ENCODE measurements around the gene PCED1B. TPM values are rescaled to one million over a fixed set of nuclear protein-coding genes. Genes with fewer than 3 reads are reported as not detected.

PCED1B gene
- total RNA-seq, 1 donor from 2014 or later: 0.55 TPM

DNA sequence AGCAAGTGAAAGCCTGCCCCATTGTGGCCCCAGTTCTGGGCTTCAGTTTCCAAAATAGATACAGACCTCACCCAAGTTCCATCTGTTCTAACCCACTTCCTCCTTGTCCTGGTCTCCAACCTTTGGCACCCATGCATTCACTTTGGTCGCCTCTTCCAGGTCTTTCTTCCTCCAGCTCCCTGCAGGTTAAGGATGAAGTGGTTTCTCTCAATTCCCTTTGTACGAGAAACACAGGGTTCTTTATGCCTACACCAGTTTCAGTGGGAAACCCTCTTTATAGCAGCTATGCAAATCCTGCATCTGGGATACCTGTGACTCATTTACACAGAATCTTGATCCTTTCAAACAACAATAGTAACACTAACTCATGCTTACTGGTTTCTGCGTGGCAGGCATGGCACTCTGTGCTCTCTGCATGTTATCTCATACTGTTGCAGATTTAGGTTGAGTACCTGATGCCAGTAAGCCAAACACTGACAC is 110.9 kb downstream of the PCED1B start:
- H3K36me3 ChIP-seq: no peaks in the 10 kb centered on the region
- DNase-seq: no peak
- no peaks in the 10 kb centered on the region for H3K9me3 ChIP-seq (replicated peaks)
- TF ChIP-seq, protein P1, sequence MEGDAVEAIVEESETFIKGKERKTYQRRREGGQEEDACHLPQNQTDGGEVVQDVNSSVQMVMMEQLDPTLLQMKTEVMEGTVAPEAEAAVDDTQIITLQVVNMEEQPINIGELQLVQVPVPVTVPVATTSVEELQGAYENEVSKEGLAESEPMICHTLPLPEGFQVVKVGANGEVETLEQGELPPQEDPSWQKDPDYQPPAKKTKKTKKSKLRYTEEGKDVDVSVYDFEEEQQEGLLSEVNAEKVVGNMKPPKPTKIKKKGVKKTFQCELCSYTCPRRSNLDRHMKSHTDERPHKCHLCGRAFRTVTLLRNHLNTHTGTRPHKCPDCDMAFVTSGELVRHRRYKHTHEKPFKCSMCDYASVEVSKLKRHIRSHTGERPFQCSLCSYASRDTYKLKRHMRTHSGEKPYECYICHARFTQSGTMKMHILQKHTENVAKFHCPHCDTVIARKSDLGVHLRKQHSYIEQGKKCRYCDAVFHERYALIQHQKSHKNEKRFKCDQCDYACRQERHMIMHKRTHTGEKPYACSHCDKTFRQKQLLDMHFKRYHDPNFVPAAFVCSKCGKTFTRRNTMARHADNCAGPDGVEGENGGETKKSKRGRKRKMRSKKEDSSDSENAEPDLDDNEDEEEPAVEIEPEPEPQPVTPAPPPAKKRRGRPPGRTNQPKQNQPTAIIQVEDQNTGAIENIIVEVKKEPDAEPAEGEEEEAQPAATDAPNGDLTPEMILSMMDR (IDR thresholded peaks at IDR 0.05; ENCODE audit: borderline replicate concordance): no peak
- no peak overlapping the region for H3K4me3 ChIP-seq
- no peak overlapping the region for H3K27ac ChIP-seq (replicated peaks)
- H3K27me3 ChIP-seq (ENCODE audit: low read depth): no peaks in the 10 kb centered on the region
- peaks cover 44% of the 10 kb centered on the region for H3K4me1 ChIP-seq
- intact Hi-C loops (cut with micrococcal nuclease): no loop called here

DNA sequence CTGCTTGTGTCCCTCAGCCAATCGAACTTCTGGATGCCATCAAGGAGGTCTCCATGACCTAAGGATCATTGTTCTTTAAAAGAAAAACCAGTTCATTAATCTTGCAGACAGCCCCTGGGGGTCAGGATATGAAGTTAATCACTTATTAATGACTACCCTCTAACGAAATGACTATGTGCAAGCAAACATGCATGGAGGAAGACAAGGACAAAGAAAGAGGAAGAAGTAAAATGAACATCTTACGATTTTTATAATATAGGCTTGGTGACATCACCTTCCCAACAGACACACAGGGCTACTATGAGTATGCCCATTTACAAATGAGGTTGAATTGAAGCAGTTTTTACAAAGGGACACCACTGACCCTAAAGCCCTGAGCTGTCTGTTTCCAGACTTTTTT is 111.5 kb downstream of the PCED1B start:
- Histone ChIP-seq H3K9me3 (replicated peaks) (no peaks in the 10 kb centered on the region), H3K36me3 (no peaks in the 10 kb centered on the region), H3K4me1 (peaks cover 44% of the 10 kb centered on the region), H3K27me3 (ENCODE audit: low read depth) (no peaks in the 10 kb centered on the region), H3K27ac (replicated peaks) (no peak overlapping the region), H3K4me3 (no peak overlapping the region)
- TF ChIP-seq, protein P1 (IDR thresholded peaks at IDR 0.05; ENCODE audit: borderline replicate concordance): no peak
- DNase-seq: no peak
- intact Hi-C loops (cut with micrococcal nuclease): no loop called here

DNA sequence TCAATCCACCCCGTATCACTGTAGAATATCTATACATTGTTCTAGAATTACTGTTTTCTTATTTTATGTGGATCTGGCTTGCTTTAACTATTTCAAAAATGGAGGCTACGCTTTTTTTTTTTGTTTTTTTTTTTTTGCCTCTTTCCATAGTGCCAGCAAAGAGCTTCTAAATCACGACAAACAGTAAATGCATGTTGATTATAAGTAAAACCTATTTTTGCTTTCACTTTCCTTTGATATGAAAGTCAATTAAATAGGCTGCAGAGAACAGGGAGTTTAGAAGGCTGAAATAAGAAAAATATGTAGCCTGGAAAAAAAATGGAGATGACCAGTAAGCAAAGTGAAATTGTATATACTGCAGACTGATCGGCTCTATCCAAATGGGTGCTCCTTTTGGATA is 112.6 kb downstream of the PCED1B start:
- intact Hi-C loops (cut with micrococcal nuclease): no loop called here
- Histone ChIP-seq H3K27ac (replicated peaks) (no peak overlapping the region), H3K27me3 (ENCODE audit: low read depth) (no peaks in the 10 kb centered on the region), H3K4me1 (peaks cover 44% of the 10 kb centered on the region), H3K36me3 (no peaks in the 10 kb centered on the region), H3K9me3 (replicated peaks) (no peaks in the 10 kb centered on the region), H3K4me3 (no peak overlapping the region)
- TF ChIP-seq, protein P1 (IDR thresholded peaks at IDR 0.05; ENCODE audit: borderline replicate concordance): no peak
- DNase-seq: no peak

DNA sequence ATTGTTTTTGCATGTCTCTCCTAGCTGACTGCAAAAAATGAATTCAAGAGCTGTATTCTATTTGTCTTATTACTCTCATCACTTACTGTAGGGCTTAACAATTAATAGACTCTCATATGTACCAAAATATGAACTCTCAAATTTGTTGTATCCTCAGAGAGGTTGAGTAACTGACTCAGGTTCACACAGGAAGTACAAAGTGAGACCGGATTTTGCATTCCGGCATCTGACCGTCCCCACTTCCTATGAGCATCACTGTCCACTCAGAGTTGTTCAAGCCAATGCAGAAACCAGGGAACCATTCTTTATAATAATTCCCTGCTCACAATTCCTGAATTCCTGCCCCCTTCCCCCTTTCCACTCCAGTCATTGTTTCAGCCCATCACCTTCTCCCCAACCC is 113.6 kb downstream of the PCED1B start:
- peaks cover 44% of the 10 kb centered on the region for H3K4me1 ChIP-seq

DNA sequence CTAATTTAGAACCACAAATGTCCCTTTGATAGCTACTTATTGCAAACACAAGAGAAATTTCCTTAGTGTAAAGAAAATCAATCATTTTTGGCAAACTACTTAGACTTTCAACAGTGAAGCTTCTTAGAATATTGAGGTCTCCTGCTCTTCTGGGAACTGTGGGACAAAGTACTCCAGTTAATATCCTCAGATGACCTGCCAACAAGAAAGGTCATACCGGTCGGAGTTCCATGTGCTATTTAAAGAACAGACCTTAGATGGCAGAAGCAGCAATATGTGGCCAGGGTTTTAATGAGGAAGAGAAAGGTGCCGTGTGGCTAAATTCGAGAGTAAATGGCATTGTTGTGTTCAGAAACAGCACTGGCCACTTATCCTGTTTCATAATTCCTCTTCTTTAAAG is 115.1 kb downstream of the PCED1B start:
- peak overlapping the region; percentile 21 for H3K27ac ChIP-seq (replicated peaks)
- no peak overlapping the region for H3K4me3 ChIP-seq
- TF ChIP-seq, protein P1 (IDR thresholded peaks at IDR 0.05; ENCODE audit: borderline replicate concordance): no peak
- H3K4me1 ChIP-seq: peaks cover 38% of the 10 kb centered on the region
- no peak for DNase-seq
- no peaks in the 10 kb centered on the region for H3K27me3 ChIP-seq (ENCODE audit: low read depth)
- H3K36me3 ChIP-seq: no peaks in the 10 kb centered on the region
- intact Hi-C loops (cut with micrococcal nuclease): no loop called here
- no peaks in the 10 kb centered on the region for H3K9me3 ChIP-seq (replicated peaks)

More for the DNA sequence above, 113.6 kb downstream of the PCED1B start:
- TF ChIP-seq, protein P1 (IDR thresholded peaks at IDR 0.05; ENCODE audit: borderline replicate concordance): no peak
- Histone ChIP-seq H3K27me3 (ENCODE audit: low read depth) (no peaks in the 10 kb centered on the region), H3K27ac (replicated peaks) (no peak overlapping the region), H3K9me3 (replicated peaks) (no peaks in the 10 kb centered on the region), H3K4me3 (no peak overlapping the region), H3K36me3 (no peaks in the 10 kb centered on the region)
- DNase-seq: no peak
- intact Hi-C loops (cut with micrococcal nuclease): no loop called here

Measured in left ventricle myocardium inferior (tissue), 1 donor.